SK-N-SH treated with all-trans-retinoic acid at 6 μM for 48 hours (cell line): Measurements from ENCODE around the gene CADM2.

ENCODE experiments used
- ATAC-seq: fragments of 200-7000 bp; cut with Tn5 transposase; 3 replicates; pipeline ENCODE4 v1.9.1; 2020; ENCODE audit warnings: mild to moderate bottlenecking, moderate library complexity
- ARNTL ChIP-seq: fragments of 450-650 bp; formaldehyde crosslinking; IDR thresholded peaks from 2 replicates; pipeline ENCODE4 v1.5.0; 2020; ENCODE audit warnings: low read depth, mild to moderate bottlenecking, moderate library complexity, borderline replicate concordance
- BACH2 ChIP-seq: fragments of 250-450 bp; sonication (Bioruptor Pico); IDR thresholded peaks from 2 replicates; pipeline ENCODE4 v1.9.0; 2021; ENCODE audit warnings: mild to moderate bottlenecking, borderline replicate concordance
- CREB5 ChIP-seq: fragments of 250-450 bp; sonication (Bioruptor Pico); IDR thresholded peaks from 2 replicates; pipeline ENCODE4 v1.5.1; 2020; ENCODE audit warnings: low read depth, mild to moderate bottlenecking, moderate library complexity
- CSDC2 ChIP-seq: fragments of 250-450 bp; sonication (Bioruptor Pico); IDR thresholded peaks from 2 replicates; pipeline ENCODE4 v1.5.0; 2020; ENCODE audit warnings: mild to moderate bottlenecking, moderate library complexity
- CSRNP3 ChIP-seq: fragments of 250-450 bp; sonication (Bioruptor Pico); IDR thresholded peaks from 2 replicates; pipeline ENCODE4 v1.5.1; 2021; ENCODE audit warnings: mild to moderate bottlenecking, moderate library complexity
- ESRRG ChIP-seq: fragments of 250-450 bp; sonication (Bioruptor Pico); IDR thresholded peaks from 2 replicates; pipeline ENCODE4 v1.6.1; 2021; ENCODE audit warnings: mild to moderate bottlenecking
- ISL1 ChIP-seq: fragments of 250-450 bp; sonication (Bioruptor Pico); IDR thresholded peaks from 2 replicates; pipeline ENCODE4 v2.1.2; 2022; ENCODE audit warnings: mild to moderate bottlenecking, moderate library complexity
- OSR1 ChIP-seq: fragments of 250-450 bp; sonication (Bioruptor Pico); IDR thresholded peaks from 2 replicates; pipeline ENCODE4 v1.8.0; 2022; ENCODE audit warnings: moderate library complexity, mild to moderate bottlenecking, inconsistent platforms
- PATZ1 ChIP-seq: fragments of 250-450 bp; sonication (Bioruptor Pico); IDR thresholded peaks from 2 replicates; pipeline ENCODE4 v1.8.0; 2020; ENCODE audit warnings: mild to moderate bottlenecking, moderate library complexity, borderline replicate concordance
- POU6F1 ChIP-seq: fragments of 250-450 bp; sonication (Bioruptor Pico); IDR thresholded peaks from 2 replicates; pipeline ENCODE4 v1.8.0; 2021; ENCODE audit warnings: low read depth, mild to moderate bottlenecking, moderate library complexity, borderline replicate concordance
- PPARA ChIP-seq: fragments of 250-450 bp; sonication (Bioruptor Pico); IDR thresholded peaks from 2 replicates; pipeline ENCODE4 v1.5.0; 2020; ENCODE audit warnings: mild to moderate bottlenecking, borderline replicate concordance
- RARB ChIP-seq: fragments of 250-450 bp; sonication (Bioruptor Pico); IDR thresholded peaks from 2 replicates; pipeline ENCODE4 v1.8.0; 2021; ENCODE audit warnings: mild to moderate bottlenecking, moderate library complexity
- SNAI2 ChIP-seq: fragments of 250-450 bp; sonication (Bioruptor Pico); IDR thresholded peaks from 2 replicates; pipeline ENCODE4 v1.5.0; 2020; ENCODE audit warnings: mild to moderate bottlenecking, moderate library complexity
- TOX ChIP-seq: fragments of 250-450 bp; sonication (Bioruptor Pico); IDR thresholded peaks from 2 replicates; pipeline ENCODE4 v1.8.0; 2021; ENCODE audit warnings: mild to moderate bottlenecking, moderate library complexity, borderline replicate concordance
- ZC3H10 ChIP-seq: fragments of 250-450 bp; sonication (Bioruptor Pico); IDR thresholded peaks from 2 replicates; pipeline ENCODE4 v1.5.1; 2021; ENCODE audit warnings: mild to moderate bottlenecking, moderate library complexity
- ZFP3 ChIP-seq: fragments of 250-450 bp; sonication (Bioruptor Pico); IDR thresholded peaks from 2 replicates; pipeline ENCODE4 v1.5.0; 2020; ENCODE audit warnings: mild to moderate bottlenecking, moderate library complexity
- ZFP30 ChIP-seq: fragments of 450-650 bp; formaldehyde crosslinking; IDR thresholded peaks from 2 replicates; pipeline ENCODE4 v1.5.0; 2022; ENCODE audit warnings: mild to moderate bottlenecking, moderate library complexity
- ZNF565 ChIP-seq: fragments of 450-650 bp; formaldehyde crosslinking; conservative IDR thresholded peaks from 2 replicates; pipeline ENCODE4 v1.5.0; 2020; ENCODE audit warnings: low read depth, mild to moderate bottlenecking, moderate library complexity
- ZNF70 ChIP-seq: fragments of 450-650 bp; formaldehyde crosslinking; IDR thresholded peaks from 2 replicates; pipeline ENCODE4 v1.5.0; 2020; ENCODE audit warnings: mild to moderate bottlenecking, moderate library complexity
- ZNF8 ChIP-seq: fragments of 450-650 bp; formaldehyde crosslinking; IDR thresholded peaks from 2 replicates; pipeline ENCODE4 v1.5.0; 2020; ENCODE audit warnings: mild to moderate bottlenecking, moderate library complexity

CADM2 gene

GRCh38 chr3:85432081-85432480 lies 473.3 kb downstream of the CADM2 start:
- no peak for ATAC-seq
- TF ChIP-seq TOX (CRISPR knock-in tag) (no peak), POU6F1 (CRISPR knock-in tag) (no peak), ZNF565 (CRISPR knock-in tag) (no peak), OSR1 (CRISPR knock-in tag) (no peak), ZFP3 (CRISPR knock-in tag) (no peak), ZFP30 (CRISPR knock-in tag) (no peak), ZC3H10 (CRISPR knock-in tag) (no peak)

GRCh38 chr3:85433319-85433718 lies 474.5 kb downstream of the CADM2 start:
- no peak for TF ChIP-seq CREB5
- TF ChIP-seq ZNF70, result no peak
- no peak for TF ChIP-seq PPARA (CRISPR knock-in tag)
- TF ChIP-seq ZNF565 (CRISPR knock-in tag), result no peak
- TF ChIP-seq, all 23 proteins: peak for 0
- ATAC-seq, result no peak

- TF ChIP-seq BACH2 (CRISPR knock-in tag) (no peak), POU6F1 (CRISPR knock-in tag) (no peak), ESRRG (no peak), SNAI2 (no peak), ZNF70 (no peak), ZNF565 (CRISPR knock-in tag) (no peak), ARNTL (no peak), ZNF8 (CRISPR knock-in tag) (no peak), CSDC2 (no peak), RARB (CRISPR knock-in tag) (no peak), PPARA (CRISPR knock-in tag) (no peak), CREB5 (no peak), PATZ1 (no peak), ZC3H10 (CRISPR knock-in tag) (no peak), CSRNP3 (CRISPR knock-in tag) (no peak), ZFP3 (CRISPR knock-in tag) (no peak), ISL1 (no peak)
These were observed 496.9 kb downstream of the CADM2 start for GRCh38 chr3:85455561-85456200.

More at GRCh38 chr3:85455561-85456200, 496.9 kb downstream of the CADM2 start:
- no peak for ATAC-seq
